ENCODE results near the gene CDH4. TPM values are rescaled to one million over a fixed set of nuclear protein-coding genes. Genes with fewer than 3 reads are reported as not detected.

Gene CDH4
- total RNA-seq, 1 experiment from 2014 or later, result not detected

DNA sequence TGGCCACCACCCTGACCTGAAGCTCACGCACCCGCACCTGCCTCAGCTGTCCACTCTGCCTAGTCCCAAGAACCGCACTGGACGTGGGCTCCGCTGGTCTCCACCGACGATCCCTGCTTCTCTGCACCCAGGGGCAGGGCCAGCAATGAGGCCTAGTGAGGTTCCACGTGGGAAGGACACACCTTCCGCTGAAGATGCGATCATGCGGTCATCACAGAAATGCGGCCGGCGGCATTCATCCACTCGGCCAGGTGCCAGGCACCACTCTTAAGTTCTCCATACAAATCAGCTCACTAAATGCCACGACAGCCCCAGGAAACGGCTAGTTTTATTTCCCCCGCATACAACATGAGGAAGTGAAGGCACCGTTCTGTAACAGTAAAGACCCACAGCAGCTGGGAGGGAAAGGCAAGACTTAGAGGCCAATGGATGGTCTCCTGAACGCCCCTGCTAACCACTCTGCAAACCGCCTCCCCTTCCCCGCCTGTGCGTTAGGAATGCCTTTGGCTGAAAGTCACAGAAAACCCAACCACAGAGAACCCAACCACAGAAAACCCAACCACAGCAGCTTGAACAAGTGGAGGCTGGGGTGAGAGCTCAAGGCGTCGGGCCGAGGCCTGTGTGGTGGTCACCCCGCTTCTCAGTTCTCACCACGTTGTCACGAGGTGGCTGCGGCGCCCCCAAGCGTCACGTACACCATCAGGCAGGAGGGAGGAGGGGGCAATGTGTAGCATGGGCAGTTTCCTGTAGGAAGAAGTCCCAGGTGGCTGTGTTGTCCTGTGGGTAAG, 609.2 kb downstream of the CDH4 start:
- H4K20me1 ChIP-seq (ENCODE audit: insufficient read depth), result no peaks in the 10 kb centered on the region
- no TSS peak for BruUV-seq (replicated peaks)
- no peak overlapping the region for H3K27ac ChIP-seq
- CTCF ChIA-PET, result no interaction called here
- H3K79me2 ChIP-seq (ENCODE audit: low read depth), result no peaks in the 10 kb centered on the region
- H3K4me2 ChIP-seq, result no peak overlapping the region
- no peaks in the 10 kb centered on the region for H3F3A ChIP-seq (ENCODE audit: insufficient read depth, low read depth)
- intact Hi-C loops (cut with micrococcal nuclease; ENCODE audit: unreplicated experiment), result no loop called here
- H3K4me1 ChIP-seq (replicated peaks; ENCODE audit: insufficient read depth), result no peaks in the 10 kb centered on the region
- H3K9me2 ChIP-seq (ENCODE audit: insufficient read depth), result no peaks in the 10 kb centered on the region
- peaks cover 99% of the 10 kb centered on the region for H3K27me3 ChIP-seq (ENCODE audit: insufficient read depth, low read depth)
- TF ChIP-seq, protein P1, sequence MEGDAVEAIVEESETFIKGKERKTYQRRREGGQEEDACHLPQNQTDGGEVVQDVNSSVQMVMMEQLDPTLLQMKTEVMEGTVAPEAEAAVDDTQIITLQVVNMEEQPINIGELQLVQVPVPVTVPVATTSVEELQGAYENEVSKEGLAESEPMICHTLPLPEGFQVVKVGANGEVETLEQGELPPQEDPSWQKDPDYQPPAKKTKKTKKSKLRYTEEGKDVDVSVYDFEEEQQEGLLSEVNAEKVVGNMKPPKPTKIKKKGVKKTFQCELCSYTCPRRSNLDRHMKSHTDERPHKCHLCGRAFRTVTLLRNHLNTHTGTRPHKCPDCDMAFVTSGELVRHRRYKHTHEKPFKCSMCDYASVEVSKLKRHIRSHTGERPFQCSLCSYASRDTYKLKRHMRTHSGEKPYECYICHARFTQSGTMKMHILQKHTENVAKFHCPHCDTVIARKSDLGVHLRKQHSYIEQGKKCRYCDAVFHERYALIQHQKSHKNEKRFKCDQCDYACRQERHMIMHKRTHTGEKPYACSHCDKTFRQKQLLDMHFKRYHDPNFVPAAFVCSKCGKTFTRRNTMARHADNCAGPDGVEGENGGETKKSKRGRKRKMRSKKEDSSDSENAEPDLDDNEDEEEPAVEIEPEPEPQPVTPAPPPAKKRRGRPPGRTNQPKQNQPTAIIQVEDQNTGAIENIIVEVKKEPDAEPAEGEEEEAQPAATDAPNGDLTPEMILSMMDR (conservative IDR thresholded peaks at IDR 0.05), result no peak
- no peak for TF ChIP-seq EZH2 (IDR thresholded peaks at IDR 0.05; ENCODE audit: low read depth)
- POLR2A ChIA-PET (ENCODE audit: unreplicated experiment), result no interaction called here
- H3K4me3 ChIP-seq, result no peak overlapping the region
- no peaks in the 10 kb centered on the region for H3K36me3 ChIP-seq (ENCODE audit: low read depth)
- H2AFZ ChIP-seq, result no peak overlapping the region
- no peaks in the 10 kb centered on the region for H3K9me3 ChIP-seq (ENCODE audit: insufficient read depth, low read depth)
- no peak for DNase-seq

DNA sequence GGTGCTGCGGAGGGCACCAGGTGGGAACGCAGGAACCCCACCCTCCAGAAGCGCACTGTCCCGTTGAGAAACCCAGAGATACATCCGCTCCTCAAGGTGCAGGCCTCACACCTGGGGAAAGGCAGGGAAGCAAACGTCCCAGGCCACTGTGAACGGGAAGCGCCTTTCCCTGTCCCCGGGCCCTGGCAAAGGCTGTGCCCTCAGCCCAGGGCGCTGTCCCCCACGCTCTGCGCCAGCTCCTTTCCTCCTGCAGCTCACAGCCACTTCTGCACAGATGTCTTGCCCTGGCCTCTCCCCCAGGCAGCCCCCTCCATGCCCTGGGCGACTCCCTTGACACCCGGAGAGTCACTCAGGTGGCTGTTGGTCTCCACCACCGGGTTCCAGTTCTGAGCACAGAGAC, 609.8 kb downstream of the CDH4 start:
- no peak overlapping the region for H3K4me3 ChIP-seq
- H3K9me3 ChIP-seq (ENCODE audit: insufficient read depth, low read depth), result no peaks in the 10 kb centered on the region
- no peaks in the 10 kb centered on the region for H3K36me3 ChIP-seq (ENCODE audit: low read depth)
- no peaks in the 10 kb centered on the region for H4K20me1 ChIP-seq (ENCODE audit: insufficient read depth)
- BruUV-seq (replicated peaks), result no TSS peak
- H3F3A ChIP-seq (ENCODE audit: insufficient read depth, low read depth), result no peaks in the 10 kb centered on the region
- H3K27ac ChIP-seq, result no peak overlapping the region
- H2AFZ ChIP-seq, result no peak overlapping the region
- ChIA-PET CTCF (no interaction called here), POLR2A (ENCODE audit: unreplicated experiment) (no interaction called here)
- no peak for DNase-seq
- no peaks in the 10 kb centered on the region for H3K4me1 ChIP-seq (replicated peaks; ENCODE audit: insufficient read depth)
- no peak overlapping the region for H3K4me2 ChIP-seq
- intact Hi-C loops (cut with micrococcal nuclease; ENCODE audit: unreplicated experiment), result no loop called here
- TF ChIP-seq EZH2 (IDR thresholded peaks at IDR 0.05; ENCODE audit: low read depth), result no peak
- TF ChIP-seq, protein P1 (conservative IDR thresholded peaks at IDR 0.05), result no peak
- H3K9me2 ChIP-seq (ENCODE audit: insufficient read depth), result no peaks in the 10 kb centered on the region
- H3K27me3 ChIP-seq (ENCODE audit: insufficient read depth, low read depth), result peaks cover 100% of the 10 kb centered on the region
- H3K79me2 ChIP-seq (ENCODE audit: low read depth), result no peaks in the 10 kb centered on the region

DNA sequence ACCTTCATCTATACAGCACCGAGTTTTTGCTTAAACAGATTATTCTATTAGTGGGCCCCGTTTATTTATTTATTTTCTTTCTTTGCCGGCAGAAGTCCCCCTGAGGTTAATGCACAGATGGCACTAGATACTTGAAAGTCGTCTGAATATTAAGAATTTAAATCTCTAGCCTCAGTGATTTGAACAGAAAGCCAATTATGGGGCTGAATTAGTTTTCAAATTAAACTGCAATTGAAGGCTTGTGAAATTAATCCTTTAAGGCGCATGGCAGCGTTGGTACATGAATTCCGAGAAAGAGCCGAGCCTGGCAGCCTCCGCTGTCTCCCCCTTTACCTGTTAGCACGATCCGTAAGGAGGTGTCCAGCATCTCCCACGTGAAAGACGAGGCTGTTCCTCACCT, 610.8 kb downstream of the CDH4 start:
- ChIA-PET CTCF (no interaction called here), POLR2A (ENCODE audit: unreplicated experiment) (no interaction called here)
- no TSS peak for BruUV-seq (replicated peaks)
- Histone ChIP-seq H3K79me2 (ENCODE audit: low read depth) (no peaks in the 10 kb centered on the region), H2AFZ (no peak overlapping the region), H3K27me3 (ENCODE audit: insufficient read depth, low read depth) (peaks cover 100% of the 10 kb centered on the region), H3K4me1 (replicated peaks; ENCODE audit: insufficient read depth) (no peaks in the 10 kb centered on the region), H3F3A (ENCODE audit: insufficient read depth, low read depth) (no peaks in the 10 kb centered on the region), H3K9me2 (ENCODE audit: insufficient read depth) (no peaks in the 10 kb centered on the region), H3K36me3 (ENCODE audit: low read depth) (no peaks in the 10 kb centered on the region), H3K4me3 (no peak overlapping the region), H3K27ac (no peak overlapping the region), H4K20me1 (ENCODE audit: insufficient read depth) (no peaks in the 10 kb centered on the region), H3K4me2 (no peak overlapping the region), H3K9me3 (ENCODE audit: insufficient read depth, low read depth) (no peaks in the 10 kb centered on the region)
- intact Hi-C loops (cut with micrococcal nuclease; ENCODE audit: unreplicated experiment), result no loop called here
- no peak for DNase-seq
- TF ChIP-seq, protein P1 (conservative IDR thresholded peaks at IDR 0.05), result no peak
- TF ChIP-seq EZH2 (IDR thresholded peaks at IDR 0.05; ENCODE audit: low read depth), result 0 out of 2 replicates have a peak, but pooled peaks have one; percentile 47
